Esophagus muscularis mucosa (tissue), 3 donors: ENCODE measurements around the gene RUNX2.

ENCODE experiments used
- POLR2A ChIP-seq: fragments of 450-650 bp; IDR thresholded peaks from one replicate; pipeline ENCODE4 v1.6.1; 2017; ENCODE audit warnings: antibody characterized with exemption, moderate library complexity, mild to moderate bottlenecking, low read depth
- POLR2AphosphoS5 ChIP-seq, 2 donors: sonication (generic); formaldehyde crosslinking; IDR thresholded peaks; one replicate each; pipeline ENCODE4 v1.6.1; 2017; ENCODE audit warnings: antibody characterized with exemption in 2 of 2
- TF ChIP-seq, protein P1 (sequence below), 3 experiments: fragments of 200-600 bp in 2 of 3; fragments of 450-650 bp in 1 of 3; sonication (generic) in 2 of 3; IDR thresholded peaks; one replicate each; pipeline ENCODE4 v1.5.1; 2017 to 2019; ENCODE audit warnings: antibody characterized with exemption in 3 of 3, mild to moderate bottlenecking in 2 of 3, moderate library complexity in 1 of 3

DNA sequence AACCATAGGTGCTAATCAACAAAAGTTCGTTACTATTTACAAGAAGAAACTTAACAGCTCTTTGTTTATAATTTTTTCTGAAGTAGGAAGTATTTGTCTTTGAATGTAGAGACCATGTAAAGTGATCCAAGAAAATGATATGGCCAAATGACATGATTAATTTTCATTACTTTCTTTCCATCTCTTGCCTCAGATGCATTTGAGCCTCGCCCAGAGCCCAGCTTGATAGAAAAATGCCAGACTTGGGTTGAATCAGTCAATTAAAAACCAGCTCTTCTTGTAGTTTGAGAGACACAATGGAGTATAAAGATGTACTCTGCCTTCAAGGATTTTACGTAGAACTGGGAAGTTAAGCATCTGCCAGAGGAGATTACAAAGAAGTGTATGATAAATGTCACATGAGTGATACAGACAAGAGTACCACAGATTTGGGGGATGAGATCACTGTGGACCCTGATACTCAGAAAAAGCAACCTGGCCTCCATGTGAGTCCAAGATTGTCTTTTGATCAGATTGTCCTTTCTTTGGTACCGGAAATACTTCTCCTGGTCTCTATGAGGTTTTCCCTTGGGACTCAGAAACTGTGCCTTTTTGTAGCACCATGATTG, 142.1 kb downstream of the RUNX2 start:
- TF ChIP-seq POLR2AphosphoS5 (IDR thresholded peaks at IDR 0.05) (no peak), POLR2A (no peak)
- TF ChIP-seq, protein P1, sequence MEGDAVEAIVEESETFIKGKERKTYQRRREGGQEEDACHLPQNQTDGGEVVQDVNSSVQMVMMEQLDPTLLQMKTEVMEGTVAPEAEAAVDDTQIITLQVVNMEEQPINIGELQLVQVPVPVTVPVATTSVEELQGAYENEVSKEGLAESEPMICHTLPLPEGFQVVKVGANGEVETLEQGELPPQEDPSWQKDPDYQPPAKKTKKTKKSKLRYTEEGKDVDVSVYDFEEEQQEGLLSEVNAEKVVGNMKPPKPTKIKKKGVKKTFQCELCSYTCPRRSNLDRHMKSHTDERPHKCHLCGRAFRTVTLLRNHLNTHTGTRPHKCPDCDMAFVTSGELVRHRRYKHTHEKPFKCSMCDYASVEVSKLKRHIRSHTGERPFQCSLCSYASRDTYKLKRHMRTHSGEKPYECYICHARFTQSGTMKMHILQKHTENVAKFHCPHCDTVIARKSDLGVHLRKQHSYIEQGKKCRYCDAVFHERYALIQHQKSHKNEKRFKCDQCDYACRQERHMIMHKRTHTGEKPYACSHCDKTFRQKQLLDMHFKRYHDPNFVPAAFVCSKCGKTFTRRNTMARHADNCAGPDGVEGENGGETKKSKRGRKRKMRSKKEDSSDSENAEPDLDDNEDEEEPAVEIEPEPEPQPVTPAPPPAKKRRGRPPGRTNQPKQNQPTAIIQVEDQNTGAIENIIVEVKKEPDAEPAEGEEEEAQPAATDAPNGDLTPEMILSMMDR (IDR thresholded peaks at IDR 0.05), result no peak
